Measurements from ENCODE around the gene BABAM2. TPM values are rescaled to one million over a fixed set of nuclear protein-coding genes. Genes with fewer than 3 reads are reported as not detected.

The BABAM2 gene
- total and polyA plus RNA-seq, 10 of the 15 experiments (the other 5 are each of a cell fraction or from before 2014, with no cell fraction given) = 30.7 to 59.9 (median 44.5) TPM

DNA sequence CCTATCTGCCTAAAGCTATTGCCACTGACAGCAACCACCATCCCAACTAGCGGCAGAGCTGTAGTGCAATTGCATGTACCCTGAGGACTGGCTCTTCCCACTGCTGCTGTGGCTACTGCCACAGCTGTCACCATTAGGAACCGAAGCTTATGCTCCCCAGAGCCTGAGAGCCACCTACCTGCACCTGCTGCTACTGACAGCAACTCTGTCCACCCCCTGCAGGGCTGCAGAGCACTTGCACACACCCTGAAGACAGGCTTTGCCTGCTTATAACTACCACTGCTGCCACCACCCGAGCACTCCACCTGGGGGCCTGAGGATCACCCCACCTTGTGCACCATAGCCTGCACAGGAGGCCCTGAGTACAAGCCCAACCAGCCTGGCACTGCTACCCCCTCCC, 284.5 kb downstream of the BABAM2 start:
- TF ChIP-seq CBX3 (IDR thresholded peaks at IDR 0.05; ENCODE audit: borderline replicate concordance, low read depth) (no peak), NFXL1 (IDR thresholded peaks at IDR 0.05; ENCODE audit: borderline replicate concordance) (no peak), NRF1 (conservative IDR thresholded peaks at IDR 0.05; ENCODE audit: low read depth, low read length) (no peak), JUNB (IDR thresholded peaks at IDR 0.05) (no peak), RAD51 (IDR thresholded peaks at IDR 0.05) (no peak), RFX5 (IDR thresholded peaks at IDR 0.05; ENCODE audit: low read depth, low read length) (no peak), ATF7 (IDR thresholded peaks at IDR 0.05; ENCODE audit: low read depth) (no peak), MTA3 (IDR thresholded peaks at IDR 0.05; ENCODE audit: borderline replicate concordance, low read length) (no peak)
- Histone ChIP-seq H4K20me1 (ENCODE audit: control insufficient read depth, insufficient read depth) (no peaks in the 10 kb centered on the region), H3K4me2 (ENCODE audit: control insufficient read depth, insufficient read depth) (no peak overlapping the region), H2AFZ (ENCODE audit: control insufficient read depth, low read depth, low read length) (no peak overlapping the region), H3K27ac (ENCODE audit: control insufficient read depth, insufficient read depth) (no peak overlapping the region), H3K9me3 (replicated peaks; ENCODE audit: control insufficient read depth, insufficient read depth, low read length) (peaks cover 4% of the 10 kb centered on the region; the same call in 2 of the 3 replicates), H3K9ac (ENCODE audit: control insufficient read depth, insufficient read depth, low read length) (no peak overlapping the region), H3K36me3 (ENCODE audit: control insufficient read depth in 2 of 2, insufficient read depth in 2 of 2, low read length in 1 of 2) (no peaks in the 10 kb centered on the region), H3K79me2 (ENCODE audit: control insufficient read depth, insufficient read depth, low read length) (no peaks in the 10 kb centered on the region), H3K4me1 (ENCODE audit: control insufficient read depth, insufficient read depth, low read length) (no peaks in the 10 kb centered on the region), H3K4me3 (no peak overlapping the region), H3K27me3 (replicated peaks in 1 of 2; ENCODE audit: control insufficient read depth in 2 of 2, insufficient read depth in 2 of 2, low read length in 1 of 2) (no peaks in the 10 kb centered on the region)
- SMC1A ChIA-PET (ENCODE audit: uncharacterized antibody, unreplicated experiment) = no interaction called here
- BruUV-seq (replicated peaks) = no TSS peak
- POLR2A ChIA-PET = no interaction called here
- FAIRE-seq (no peak), DNase-seq (ENCODE audit: low read depth, low spot score) (no peak), ATAC-seq (no peak)
- RAD21 ChIA-PET (ENCODE audit: unreplicated experiment) = no interaction called here
- in situ Hi-C loops (cut with MboI) = no loop called here
- WGBS (ENCODE audit: insufficient coverage, insufficient replicate concordance, low lambda C conversion rate, missing lambda C conversion rate) = 63% methylated on average over 3 of the region's 3 CpGs
- intact Hi-C loops (cut with micrococcal nuclease; ENCODE audit: unreplicated experiment) = no loop called here
- CTCF ChIA-PET = no interaction called here

DNA sequence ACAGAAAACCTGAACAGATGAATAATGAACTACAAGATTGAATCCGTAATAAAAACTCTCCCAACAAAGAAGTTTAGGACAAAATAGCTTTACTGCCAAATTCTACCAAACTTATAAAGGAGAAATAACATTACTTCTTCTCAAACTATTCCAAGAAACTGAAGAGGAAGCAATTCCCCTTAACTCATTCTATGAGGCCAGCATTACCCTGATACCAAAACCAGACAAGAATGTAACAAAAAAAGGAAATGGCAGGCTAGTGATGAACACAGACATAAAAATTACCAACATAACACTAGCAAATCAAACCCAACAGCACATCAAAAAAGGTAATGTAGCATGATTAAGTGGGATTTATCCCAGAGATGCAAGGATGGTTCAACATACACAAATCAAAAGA, 288.4 kb downstream of the BABAM2 start:
- H3K27me3 ChIP-seq (replicated peaks in 1 of 2; ENCODE audit: control insufficient read depth in 2 of 2, insufficient read depth in 2 of 2, low read length in 1 of 2) = no peaks in the 10 kb centered on the region
- ATAC-seq (no peak), DNase-seq (ENCODE audit: low read depth, low spot score) (no peak), FAIRE-seq (no peak)
- H3K4me1 ChIP-seq (ENCODE audit: control insufficient read depth, insufficient read depth, low read length) = no peaks in the 10 kb centered on the region
- intact Hi-C loops (cut with micrococcal nuclease; ENCODE audit: unreplicated experiment) = no loop called here
- peaks cover 4% of the 10 kb centered on the region; the same call in 2 of the 3 replicates for H3K9me3 ChIP-seq (replicated peaks; ENCODE audit: control insufficient read depth, insufficient read depth, low read length)
- H3K36me3 ChIP-seq (ENCODE audit: control insufficient read depth in 2 of 2, insufficient read depth in 2 of 2, low read length in 1 of 2) = no peaks in the 10 kb centered on the region
- no peaks in the 10 kb centered on the region for H4K20me1 ChIP-seq (ENCODE audit: control insufficient read depth, insufficient read depth)
- no peaks in the 10 kb centered on the region for H3K79me2 ChIP-seq (ENCODE audit: control insufficient read depth, insufficient read depth, low read length)
- H3K9ac ChIP-seq (ENCODE audit: control insufficient read depth, insufficient read depth, low read length) = no peak overlapping the region
- CTCF ChIA-PET = interaction anchor here (0.6 kb wide), 1 partner anchor 134 kb away, joined by 4 read pairs; no protein-coding TSS in a partner anchor
- in situ Hi-C loops (cut with MboI) = no loop called here
- POLR2A ChIA-PET = no interaction called here
- RAD21 ChIA-PET (ENCODE audit: unreplicated experiment) = no interaction called here
- no peak overlapping the region for H3K4me3 ChIP-seq
- H2AFZ ChIP-seq (ENCODE audit: control insufficient read depth, low read depth, low read length) = no peak overlapping the region
- SMC1A ChIA-PET (ENCODE audit: uncharacterized antibody, unreplicated experiment) = no interaction called here
- no peak overlapping the region for H3K27ac ChIP-seq (ENCODE audit: control insufficient read depth, insufficient read depth)
- 100% methylated on average over 1 of the region's 1 CpG for WGBS (ENCODE audit: insufficient coverage, insufficient replicate concordance, low lambda C conversion rate, missing lambda C conversion rate)
- no TSS peak for BruUV-seq (replicated peaks)
- no peak overlapping the region for H3K4me2 ChIP-seq (ENCODE audit: control insufficient read depth, insufficient read depth)
- no peak for TF ChIP-seq E2F4 (IDR thresholded peaks at IDR 0.05; ENCODE audit: low read depth, low read length)
- TF ChIP-seq POLR2AphosphoS2 (IDR thresholded peaks at IDR 0.05; ENCODE audit: low read depth, low read length) = no peak
- no peak for TF ChIP-seq DPF2 (IDR thresholded peaks at IDR 0.05)
- no peak for TF ChIP-seq NFYA (IDR thresholded peaks at IDR 0.05; ENCODE audit: borderline replicate concordance, low read depth, low read length)
- no peak for TF ChIP-seq GABPA (IDR thresholded peaks at IDR 0.05; ENCODE audit: low read depth)
- TF ChIP-seq YBX1 (IDR thresholded peaks at IDR 0.05) = no peak
- no peak for TF ChIP-seq NFXL1 (IDR thresholded peaks at IDR 0.05; ENCODE audit: borderline replicate concordance)
- TF ChIP-seq, protein P1, sequence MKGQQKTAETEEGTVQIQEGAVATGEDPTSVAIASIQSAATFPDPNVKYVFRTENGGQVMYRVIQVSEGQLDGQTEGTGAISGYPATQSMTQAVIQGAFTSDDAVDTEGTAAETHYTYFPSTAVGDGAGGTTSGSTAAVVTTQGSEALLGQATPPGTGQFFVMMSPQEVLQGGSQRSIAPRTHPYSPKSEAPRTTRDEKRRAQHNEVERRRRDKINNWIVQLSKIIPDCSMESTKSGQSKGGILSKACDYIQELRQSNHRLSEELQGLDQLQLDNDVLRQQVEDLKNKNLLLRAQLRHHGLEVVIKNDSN (IDR thresholded peaks at IDR 0.05; ENCODE audit: borderline replicate concordance, extremely low read length, insufficient read depth, low read depth, low read length) = no peak
- no peak for TF ChIP-seq CEBPB (IDR thresholded peaks at IDR 0.05; ENCODE audit: borderline replicate concordance in 1 of 2, low read depth in 2 of 2, low read length in 2 of 2)
